Neutrophil (primary cell): ENCODE data around the gene SLC25A23.

Experiments used
- H3K27ac ChIP-seq: fragments of 200-600 bp; sonication (generic); 2 replicates; pipeline ENCODE4 v1.5.1; 2016; ENCODE audit warnings: mild to moderate bottlenecking, moderate library complexity
- H3K27me3 ChIP-seq: fragments of 200-600 bp; sonication (generic); 2 replicates; pipeline ENCODE4 v1.6.0; 2016; ENCODE audit warnings: mild to moderate bottlenecking
- H3K36me3 ChIP-seq: fragments of 200-600 bp; sonication (generic); 2 replicates; pipeline ENCODE4 v1.5.1; 2017
- H3K4me1 ChIP-seq, 2 experiments: fragments of 200-600 bp in 1 of 2; sonication (generic) in 1 of 2; 1 replicate in 1 of 2; 2 replicates in 1 of 2; pipeline versions ENCODE4 v1.5.1 to v1.6.1; 2013 to 2016; ENCODE audit warnings: low read depth in 1 of 2, low read length in 1 of 2, mild to moderate bottlenecking in 1 of 2, moderate library complexity in 1 of 2; ENCODE audit not compliant: control insufficient read depth in 1 of 2, insufficient read depth in 1 of 2
- H3K4me3 ChIP-seq, 2 experiments: fragments of 200-600 bp in 1 of 2; sonication (generic) in 1 of 2; 1 replicate in 1 of 2; 2 replicates in 1 of 2; pipeline ENCODE4 v1.5.1; 2013 to 2016; ENCODE audit warnings: low read depth in 1 of 2, low read length in 1 of 2, mild to moderate bottlenecking in 1 of 2, moderate library complexity in 1 of 2
- H3K9me3 ChIP-seq: fragments of 200-600 bp; sonication (generic); 2 replicates; pipeline ENCODE4 v1.5.1; 2016
- TF ChIP-seq, protein P1 (sequence below): fragments of 200-600 bp; sonication (generic); IDR thresholded peaks from 2 replicates; pipeline ENCODE4 v1.5.1; 2016; ENCODE audit warnings: antibody characterized with exemption

SLC25A23 gene

DNA sequence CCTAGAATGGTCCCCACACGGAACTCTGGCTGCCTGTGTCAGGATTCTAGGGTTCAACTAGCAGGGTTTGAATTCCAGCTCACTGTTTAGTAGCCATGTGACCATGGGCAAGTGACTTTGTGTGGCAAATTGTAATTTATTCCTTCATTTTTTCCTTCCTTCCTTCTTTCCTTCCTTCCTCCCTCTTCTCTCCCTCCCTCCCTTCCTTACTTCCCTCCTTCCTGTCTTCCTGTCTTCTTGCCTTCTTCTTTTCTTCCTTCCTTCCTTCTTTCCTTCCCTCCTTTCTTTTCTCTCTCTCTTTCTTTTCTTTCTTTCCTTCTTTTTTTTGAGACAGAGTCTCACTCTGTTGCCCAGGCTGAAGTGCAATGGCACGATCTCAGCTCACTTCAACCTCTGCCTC lies 30.5 kb upstream of the SLC25A23 start:
- TF ChIP-seq, protein P1, sequence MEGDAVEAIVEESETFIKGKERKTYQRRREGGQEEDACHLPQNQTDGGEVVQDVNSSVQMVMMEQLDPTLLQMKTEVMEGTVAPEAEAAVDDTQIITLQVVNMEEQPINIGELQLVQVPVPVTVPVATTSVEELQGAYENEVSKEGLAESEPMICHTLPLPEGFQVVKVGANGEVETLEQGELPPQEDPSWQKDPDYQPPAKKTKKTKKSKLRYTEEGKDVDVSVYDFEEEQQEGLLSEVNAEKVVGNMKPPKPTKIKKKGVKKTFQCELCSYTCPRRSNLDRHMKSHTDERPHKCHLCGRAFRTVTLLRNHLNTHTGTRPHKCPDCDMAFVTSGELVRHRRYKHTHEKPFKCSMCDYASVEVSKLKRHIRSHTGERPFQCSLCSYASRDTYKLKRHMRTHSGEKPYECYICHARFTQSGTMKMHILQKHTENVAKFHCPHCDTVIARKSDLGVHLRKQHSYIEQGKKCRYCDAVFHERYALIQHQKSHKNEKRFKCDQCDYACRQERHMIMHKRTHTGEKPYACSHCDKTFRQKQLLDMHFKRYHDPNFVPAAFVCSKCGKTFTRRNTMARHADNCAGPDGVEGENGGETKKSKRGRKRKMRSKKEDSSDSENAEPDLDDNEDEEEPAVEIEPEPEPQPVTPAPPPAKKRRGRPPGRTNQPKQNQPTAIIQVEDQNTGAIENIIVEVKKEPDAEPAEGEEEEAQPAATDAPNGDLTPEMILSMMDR = no peak
- peaks cover 7% of the 10 kb centered on the region for H3K27me3 ChIP-seq
- no peaks in the 10 kb centered on the region for H3K4me1 ChIP-seq
- H3K27ac ChIP-seq = no peak overlapping the region
- H3K36me3 ChIP-seq = no peaks in the 10 kb centered on the region
- no peak overlapping the region for H3K4me3 ChIP-seq
- no peaks in the 10 kb centered on the region for H3K9me3 ChIP-seq

DNA sequence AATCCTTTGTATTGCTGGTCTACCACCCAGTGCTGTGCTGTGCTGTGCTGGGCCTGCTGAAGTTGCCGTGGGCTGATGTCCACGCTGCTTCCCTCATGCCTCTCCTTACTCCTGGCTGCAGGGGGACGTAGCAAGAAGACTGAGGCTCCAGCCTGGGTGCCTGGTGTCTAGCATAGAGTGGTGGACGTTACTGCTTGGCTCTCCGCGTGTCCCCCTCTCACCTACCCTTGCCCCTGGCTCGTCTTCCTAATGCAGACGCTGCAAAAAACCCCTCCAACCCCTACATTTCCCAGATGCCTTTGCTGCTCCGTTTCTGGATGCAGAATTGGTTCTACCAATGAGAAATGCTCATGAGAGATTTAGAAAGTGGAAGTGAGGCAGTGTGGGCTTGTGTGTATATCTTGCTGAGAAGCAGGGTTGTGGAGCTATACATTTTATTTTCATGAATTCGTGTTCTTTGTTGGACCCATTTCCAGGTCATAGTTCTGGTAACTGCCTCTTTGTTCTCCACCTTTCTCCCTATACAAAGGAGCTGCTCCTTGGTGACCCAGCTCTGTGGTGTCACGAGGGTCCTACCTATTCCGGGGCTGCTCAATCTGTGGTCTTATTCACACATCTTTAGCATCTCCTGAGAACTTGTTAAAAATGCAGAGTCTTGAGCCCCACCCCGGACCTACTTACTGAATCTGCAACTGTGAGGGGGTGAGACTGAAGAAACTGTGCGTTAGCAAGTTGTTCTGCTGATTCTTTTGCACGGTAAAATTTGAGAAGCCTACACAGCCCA lies 29.9 kb upstream of the SLC25A23 start:
- H3K9me3 ChIP-seq = no peaks in the 10 kb centered on the region
- H3K4me3 ChIP-seq = no peak overlapping the region
- H3K27ac ChIP-seq = no peak overlapping the region
- H3K36me3 ChIP-seq = no peaks in the 10 kb centered on the region
- no peaks in the 10 kb centered on the region for H3K4me1 ChIP-seq
- peaks cover 7% of the 10 kb centered on the region for H3K27me3 ChIP-seq
- TF ChIP-seq, protein P1 = no peak

DNA sequence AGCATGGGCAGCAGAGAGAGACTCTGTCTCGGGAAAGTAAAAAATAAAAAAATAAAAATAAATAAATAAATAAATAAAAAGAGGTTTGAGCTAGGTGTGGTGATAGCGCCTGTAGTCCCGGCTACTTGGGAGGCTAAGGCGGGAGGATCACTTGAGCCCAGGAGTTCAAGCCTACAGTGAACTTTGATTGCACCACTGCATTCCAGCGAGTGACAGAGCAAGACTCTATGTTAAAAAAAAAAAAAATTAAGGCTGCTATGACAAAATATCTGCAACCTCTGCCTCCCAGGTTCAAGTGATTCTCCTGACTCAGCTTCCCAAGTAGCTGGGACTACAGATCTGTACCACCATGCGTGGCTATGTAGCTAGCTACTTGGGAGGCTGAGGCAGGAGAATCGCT lies 25.2 kb upstream of the SLC25A23 start:
- Histone ChIP-seq H3K27ac (no peak overlapping the region), H3K4me3 (no peak overlapping the region), H3K27me3 (peaks cover 6% of the 10 kb centered on the region), H3K4me1 (peaks cover 19 to 21% of the 10 kb centered on the region in 2 experiments), H3K9me3 (no peaks in the 10 kb centered on the region), H3K36me3 (peaks cover 3% of the 10 kb centered on the region)
- TF ChIP-seq, protein P1 = no peak

DNA sequence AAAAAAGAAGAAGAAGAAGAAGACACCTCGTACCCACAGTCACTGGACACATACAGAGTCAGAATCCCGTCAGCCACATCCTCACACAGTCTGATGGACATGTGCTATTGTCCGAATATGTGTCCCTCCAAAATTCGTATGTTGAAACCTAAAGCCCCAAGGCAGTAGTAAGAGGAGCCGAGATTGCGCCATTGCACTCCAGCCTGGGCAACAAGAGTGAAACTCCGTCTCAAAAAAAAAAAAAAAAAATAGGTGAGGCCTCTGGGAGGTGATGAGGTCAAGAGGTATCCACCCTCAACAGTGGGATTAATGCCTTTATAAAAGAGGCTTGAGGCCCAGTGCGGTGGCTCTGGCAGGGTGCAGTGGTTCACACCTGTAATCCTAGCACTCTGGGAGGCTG lies 24.6 kb upstream of the SLC25A23 start:
- Histone ChIP-seq H3K27ac (no peak overlapping the region), H3K36me3 (peaks cover 7% of the 10 kb centered on the region)
- TF ChIP-seq, protein P1 = no peak

DNA sequence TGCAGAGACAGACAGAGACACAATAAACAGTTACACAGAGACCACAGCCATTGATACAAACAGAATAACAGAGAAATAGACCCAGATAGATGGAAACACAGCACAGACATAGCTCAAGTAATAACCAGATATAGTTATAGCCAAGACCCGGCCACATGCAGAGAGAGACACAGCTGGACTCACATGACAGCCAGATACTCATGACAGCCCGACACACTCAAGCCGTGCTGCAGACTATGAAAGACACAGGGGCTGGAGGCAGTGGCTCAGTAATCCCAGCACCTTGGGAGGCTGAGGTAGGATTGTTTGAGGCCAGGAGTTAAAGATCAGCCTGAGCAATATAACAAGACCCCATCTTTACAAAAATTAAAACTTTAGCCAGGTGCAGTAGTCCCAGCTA lies 23.6 kb upstream of the SLC25A23 start:
- H3K36me3 ChIP-seq = peaks cover 14% of the 10 kb centered on the region
- H3K27ac ChIP-seq = no peak overlapping the region
- no peak overlapping the region for H3K4me3 ChIP-seq
- TF ChIP-seq, protein P1 = no peak
- H3K9me3 ChIP-seq = no peaks in the 10 kb centered on the region
- H3K27me3 ChIP-seq = no peaks in the 10 kb centered on the region
- peaks cover 19 to 21% of the 10 kb centered on the region in 2 experiments for H3K4me1 ChIP-seq

More for the DNA sequence above, 24.6 kb upstream of the SLC25A23 start:
- Histone ChIP-seq H3K9me3 (no peaks in the 10 kb centered on the region), H3K4me1 (peaks cover 19 to 21% of the 10 kb centered on the region in 2 experiments), H3K4me3 (no peak overlapping the region), H3K27me3 (peaks cover under 1% of the 10 kb centered on the region)
